Subcutaneous adipose tissue (tissue), 4 donors: Measurements from ENCODE around the gene CHMP2A. TPM values are rescaled to one million over a fixed set of nuclear protein-coding genes. Genes with fewer than 3 reads are reported as not detected.

Experiments
- CTCF ChIP-seq: fragments of 450-650 bp; IDR thresholded peaks from one replicate; pipeline ENCODE4 v1.5.1; 2016; ENCODE audit warnings: low read depth, mild to moderate bottlenecking, control low read depth, antibody characterized with exemption, moderate library complexity
- total RNA-seq, 4 donors: library from RNA; depleted of rRNA; stranded (reverse); fragments of >200 nt; gene quantifications; one replicate each; pipeline ENCODE4 v1.1.0, GENCODE V29; 2016

Gene CHMP2A
- total RNA-seq, 4 donors from 2014 or later, result 96.8 to 133 (median 106) TPM

DNA sequence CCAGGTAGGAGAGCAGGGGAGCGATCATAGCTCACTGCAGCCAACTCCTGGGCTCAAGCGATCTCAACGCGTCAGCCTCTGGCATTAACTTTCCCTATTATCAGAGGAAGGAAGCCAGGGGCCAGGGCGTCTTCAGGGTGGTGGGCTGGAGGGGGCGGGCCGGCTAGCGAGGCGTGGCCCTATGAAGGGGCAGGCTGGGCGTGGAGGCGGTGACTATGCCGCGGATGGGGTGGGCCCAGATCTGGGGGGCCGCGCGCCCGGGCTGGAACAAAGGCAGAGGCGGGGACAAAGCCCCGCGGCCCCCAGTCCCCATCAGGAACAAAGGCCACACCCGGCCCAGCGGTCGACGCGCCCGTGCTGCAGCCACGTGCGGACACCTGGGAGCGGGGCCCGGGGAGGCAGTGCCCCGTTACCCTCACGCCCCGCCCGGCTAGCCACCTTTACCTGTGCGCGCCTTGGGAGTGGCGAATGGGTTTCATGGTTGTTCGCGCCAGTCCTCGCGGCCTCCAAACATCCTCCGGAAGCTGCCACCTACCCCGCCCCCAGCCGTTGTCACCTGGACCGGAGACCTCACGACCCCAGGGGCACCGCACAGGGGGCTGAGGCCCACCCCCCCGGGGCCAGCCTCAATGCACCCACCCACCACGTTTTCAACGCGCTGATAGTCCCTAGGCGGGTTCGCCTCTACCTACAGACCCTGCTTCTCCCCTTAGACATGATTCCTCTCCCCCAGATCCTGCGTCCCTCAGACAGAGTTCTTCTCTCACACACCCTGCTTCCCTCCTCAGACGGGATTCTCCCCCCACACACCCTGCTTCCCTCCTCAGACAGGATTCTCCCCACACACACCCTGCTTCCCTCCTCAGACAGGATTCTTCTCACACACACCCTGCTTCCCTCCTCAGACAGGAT is 16.4 kb downstream of the CHMP2A start:
- no peak for TF ChIP-seq CTCF

DNA sequence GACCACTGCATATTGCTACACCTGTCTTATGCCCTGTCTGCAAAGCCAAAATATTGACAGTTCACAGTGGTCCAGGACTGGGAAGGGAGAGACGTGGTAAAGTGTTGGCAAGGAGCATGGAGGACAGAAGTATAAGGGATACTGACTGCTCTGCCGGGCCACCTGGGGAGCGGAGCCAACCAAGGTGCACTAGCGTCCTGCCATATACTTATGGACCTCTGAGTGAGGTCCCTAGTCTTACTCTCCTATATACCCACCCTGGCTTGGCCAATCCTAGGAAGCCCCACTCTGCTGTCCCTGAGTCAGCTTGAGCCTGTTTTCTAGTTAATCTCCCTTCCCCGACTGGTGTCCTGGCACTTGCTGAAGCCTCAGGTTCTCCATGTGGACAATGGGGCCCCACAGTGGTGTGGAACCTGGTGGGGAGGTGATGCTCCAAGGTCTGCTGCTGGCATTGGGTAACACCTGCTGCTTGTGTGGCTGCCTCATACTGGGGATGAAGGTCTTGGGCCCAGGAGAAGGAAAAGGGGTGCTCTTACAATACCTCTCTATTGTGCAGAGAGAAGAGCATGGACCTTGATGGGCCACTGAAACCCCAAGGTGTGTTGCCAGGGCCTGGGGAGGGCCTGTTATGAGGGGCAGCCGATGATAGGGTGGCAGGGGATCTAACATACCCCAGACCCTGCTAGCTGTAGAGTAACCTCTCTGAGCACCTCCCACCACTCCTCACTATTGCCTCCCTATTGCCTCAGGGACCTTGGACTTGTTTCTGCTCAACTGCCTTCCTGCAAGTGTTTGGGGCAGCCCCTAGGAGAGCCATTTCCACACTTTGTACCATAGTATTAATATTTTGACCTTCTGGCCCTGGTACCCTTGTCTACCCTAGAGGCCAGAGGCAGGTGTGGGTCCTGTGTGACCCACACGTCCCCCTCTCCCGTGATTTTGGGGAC is 17.8 kb downstream of the CHMP2A start:
- no peak for TF ChIP-seq CTCF

DNA sequence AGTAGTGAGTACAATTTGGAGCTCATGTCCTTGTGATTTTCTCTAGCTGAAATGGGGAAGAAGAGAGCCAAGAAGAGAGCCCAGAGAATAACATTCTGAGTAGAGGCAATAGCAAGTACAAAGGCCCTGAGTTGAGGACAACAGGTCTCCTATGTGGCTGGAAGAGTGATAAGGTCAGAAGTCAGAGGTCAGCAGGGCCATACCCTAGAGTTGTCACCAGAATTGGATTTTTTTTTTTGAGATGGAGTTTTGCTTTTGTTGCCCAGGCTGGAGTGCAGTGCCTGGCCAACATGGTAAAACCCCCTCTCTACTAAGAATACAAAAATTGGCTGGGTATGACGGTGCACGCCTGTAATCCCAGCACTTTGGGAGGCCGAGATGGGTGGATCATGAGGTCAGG is 19.0 kb downstream of the CHMP2A start:
- no peak for TF ChIP-seq CTCF

GRCh38 chr19:58531034-58531840 is 23.7 kb downstream of the CHMP2A start:
- no peak for TF ChIP-seq CTCF

DNA sequence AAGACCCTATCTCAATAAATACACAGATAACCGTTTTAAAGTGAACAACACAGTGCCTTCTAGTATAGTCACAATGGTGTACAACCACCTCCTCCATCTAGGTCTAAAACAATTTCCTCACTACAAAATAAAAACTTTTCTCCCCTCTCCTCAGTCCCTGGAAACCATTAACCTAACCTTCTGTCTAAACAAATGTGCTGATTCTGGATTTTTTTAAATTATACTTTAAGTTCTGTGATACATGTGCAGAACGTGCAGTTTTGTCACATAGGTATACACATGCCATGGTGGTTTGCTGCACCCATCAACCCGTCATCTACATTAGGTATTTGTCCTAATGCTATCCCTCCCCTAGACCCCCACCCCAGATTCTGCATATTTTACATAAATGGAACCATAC is 25.5 kb downstream of the CHMP2A start:
- TF ChIP-seq CTCF, result no peak

GRCh38 chr19:58522709-58523108 is 32.2 kb downstream of the CHMP2A start:
- no peak for TF ChIP-seq CTCF
